AG04449 (cell line): ENCODE results near the gene SLC6A6.

Experiments used
- CTCF ChIA-PET: fragments of 350-600 bp; formaldehyde crosslinking; extraction: SDS; loops from one replicate; lab custom pipeline; 2021; ENCODE audit warnings: antibody characterized with exemption; lab: Yijun Ruan, JAX
- POLR2A ChIA-PET: fragments of 400-600, 350-600 bp; formaldehyde crosslinking; extraction: SDS; loops from one replicate; lab custom pipeline; 2020; ENCODE audit warnings: antibody characterized with exemption, inconsistent platforms; lab: Yijun Ruan, JAX
- DNase-seq: peaks from one replicate; pipeline ENCODE4 v3.0.0-alpha.2; 2010; ENCODE audit warnings: low read depth, low spot score
- H3K4me3 ChIP-seq: 2 replicates; pipeline ENCODE4 v1.5.1; 2011; ENCODE audit warnings: low read depth, mild to moderate bottlenecking, control low read depth, low read length
- CTCF ChIP-seq: IDR thresholded peaks from one replicate; pipeline ENCODE4 v1.5.1; 2011; ENCODE audit warnings: mild to moderate bottlenecking, moderate library complexity, low read length, control low read depth, inconsistent platforms; ENCODE audit not compliant: insufficient read depth; ENCODE audit errors: missing control alignments

The SLC6A6 gene

DNA sequence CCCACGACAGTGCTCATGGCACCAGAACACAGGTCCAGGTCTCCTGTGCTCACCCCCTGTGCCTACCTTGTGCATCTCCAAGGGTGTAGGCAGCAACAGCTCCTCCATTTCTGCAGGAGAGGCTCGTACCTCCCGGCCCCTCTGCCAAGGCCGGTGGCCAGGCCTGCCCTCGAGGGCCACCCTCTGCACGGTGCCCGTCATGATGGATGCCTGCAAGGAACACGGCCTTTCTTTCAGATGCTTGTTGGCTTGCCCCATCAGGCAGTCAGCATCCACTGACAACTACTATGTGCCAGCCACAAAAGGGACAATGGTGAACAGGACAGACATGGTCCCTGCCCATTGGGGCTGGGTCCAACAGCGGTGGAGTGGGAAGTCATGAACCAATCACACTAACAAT is 93.9 kb downstream of the SLC6A6 start:
- no peak for TF ChIP-seq CTCF
- no peak for DNase-seq
- no peak overlapping the region for H3K4me3 ChIP-seq
- POLR2A ChIA-PET: no interaction called here
- CTCF ChIA-PET: interaction anchor here (1.3 to 5.4 kb wide), 2 partner anchors 14 to 21 kb away, joined by 3 to 71 read pairs; no protein-coding TSS in a partner anchor

DNA sequence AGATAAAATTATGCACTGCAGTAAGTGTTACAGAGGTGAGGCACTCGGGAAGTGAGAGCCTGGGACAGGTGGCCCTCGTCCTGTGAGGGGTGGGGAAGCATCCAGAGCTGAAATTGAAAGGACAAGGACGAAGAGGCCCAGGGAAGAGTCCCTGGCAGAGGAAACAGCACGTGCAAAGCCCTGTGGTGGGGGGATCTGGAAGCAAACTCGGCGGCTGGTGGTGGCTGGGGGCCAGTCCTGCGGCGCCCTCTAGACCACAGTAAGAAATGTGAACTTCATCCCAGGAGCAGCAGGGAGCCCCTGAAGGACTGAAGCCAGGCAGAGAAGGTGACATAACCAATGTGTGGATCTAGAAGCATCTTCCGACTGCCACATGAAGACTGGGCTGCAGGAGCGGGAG is 94.9 kb downstream of the SLC6A6 start:
- no peak overlapping the region for H3K4me3 ChIP-seq
- TF ChIP-seq CTCF: no peak
- ChIA-PET POLR2A (no interaction called here), CTCF (interaction anchor here (5.4 kb wide), 1 partner anchor 13 kb away, joined by 71 read pairs; no protein-coding TSS in a partner anchor)
- no peak for DNase-seq

DNA sequence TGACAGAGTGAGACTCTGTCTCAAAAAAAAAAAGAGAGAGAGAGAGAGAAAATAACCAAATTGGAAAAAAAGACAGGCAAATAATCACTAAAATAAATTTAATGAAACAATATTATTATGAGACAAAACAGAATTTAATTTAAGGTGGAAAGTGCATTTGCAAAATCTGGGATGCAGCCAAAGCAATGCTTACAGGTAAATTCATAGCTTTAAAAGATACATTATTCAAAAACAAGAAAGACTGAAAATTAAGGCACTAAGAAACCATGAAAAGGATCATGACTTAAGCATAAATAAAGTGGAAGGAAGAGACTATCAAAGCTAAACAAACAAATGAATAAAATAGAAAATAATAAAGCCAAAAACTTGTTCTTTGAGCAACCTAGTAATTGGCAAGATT is 100.1 kb downstream of the SLC6A6 start:
- TF ChIP-seq CTCF: no peak
- CTCF ChIA-PET: interaction anchor here (0.6 to 1.2 kb wide), 4 partner anchors 9 to 416 kb away, joined by 3 to 4 read pairs (median 3); no protein-coding TSS in a partner anchor
- no peak overlapping the region for H3K4me3 ChIP-seq
- POLR2A ChIA-PET: no interaction called here
- DNase-seq: no peak

- POLR2A ChIA-PET: no interaction called here
These were observed 100.8 kb downstream of the SLC6A6 start for GRCh38 chr3:14503033-14503705.

GRCh38 chr3:14503706-14504065 is 101.3 kb downstream of the SLC6A6 start:
- DNase-seq: no peak
- CTCF ChIA-PET: interaction anchor here (1.0 to 1.1 kb wide), 2 partner anchors 9 to 417 kb away, joined by 3 read pairs; no protein-coding TSS in a partner anchor
- H3K4me3 ChIP-seq: no peak overlapping the region
- POLR2A ChIA-PET: no interaction called here
- no peak for TF ChIP-seq CTCF

More at GRCh38 chr3:14503033-14503705, 100.8 kb downstream of the SLC6A6 start:
- no peak for TF ChIP-seq CTCF
- H3K4me3 ChIP-seq: no peak overlapping the region
- CTCF ChIA-PET: interaction anchor here (0.6 to 1.2 kb wide), 4 partner anchors 8 to 415 kb away, joined by 3 to 4 read pairs (median 3); no protein-coding TSS in a partner anchor
- no peak for DNase-seq

DNA sequence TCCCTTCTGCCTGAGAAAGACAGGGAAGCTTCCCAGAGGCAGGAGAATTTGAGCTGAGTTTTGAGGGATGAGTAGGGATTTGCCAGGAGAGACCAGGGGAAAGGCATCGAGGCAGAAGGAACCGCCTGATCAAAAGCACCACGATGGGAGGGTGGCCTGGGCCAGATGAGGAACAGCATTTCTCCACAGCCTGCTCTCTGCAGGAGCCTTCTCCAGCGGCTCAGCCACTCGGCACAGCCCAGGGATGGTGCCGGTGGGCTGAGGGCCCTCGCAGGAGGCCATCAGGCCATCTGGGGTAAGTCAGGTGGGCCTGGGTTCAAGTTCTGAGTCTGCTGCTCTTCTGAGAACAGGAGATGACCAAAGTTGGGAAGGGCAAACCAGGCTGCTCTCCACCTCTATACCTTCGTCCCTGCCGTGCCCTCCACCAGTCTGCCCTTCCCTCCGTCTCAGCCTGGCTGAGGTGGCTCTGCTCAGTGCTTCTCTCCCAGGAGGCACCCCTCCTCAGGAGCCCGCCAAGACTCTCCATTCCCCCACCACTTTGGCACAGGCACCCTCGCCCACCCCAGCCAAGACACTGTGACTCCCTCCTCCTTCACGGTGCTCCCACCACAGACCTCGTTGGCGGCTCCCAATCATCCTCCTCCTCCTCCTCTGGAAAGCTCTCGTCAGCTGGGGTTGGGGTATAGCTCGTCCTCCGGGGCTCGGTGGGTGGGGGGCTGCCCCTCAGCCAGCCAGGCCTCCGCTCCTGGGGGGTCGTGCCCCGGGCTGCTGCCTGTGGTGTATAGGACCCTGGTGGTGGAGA is 102.8 kb downstream of the SLC6A6 start:
- ChIA-PET CTCF (interaction anchor here (0.9 to 1.4 kb wide), 3 partner anchors 28 to 302 kb away, joined by 3 to 7 read pairs (median 3); no protein-coding TSS in a partner anchor), POLR2A (interaction anchor here (0.6 kb wide), 1 partner anchor 13 kb away, joined by 3 read pairs; no protein-coding TSS in a partner anchor)
- no peak for DNase-seq
- no peak for TF ChIP-seq CTCF
- no peak overlapping the region for H3K4me3 ChIP-seq
